MM.1S (cell line): Measurements from ENCODE around the gene GARNL3.

Experiments
- DNase-seq: peaks from one replicate; pipeline ENCODE4 v3.0.0-alpha.2; 2015
- H2AFZ ChIP-seq: fragments of 300-600 bp; sonication (generic); 2 replicates; pipeline ENCODE4 v1.6.0; 2016; ENCODE audit warnings: antibody characterized with exemption, low read length
- H3F3A ChIP-seq: fragments of 300-600 bp; sonication (generic); 2 replicates; pipeline ENCODE4 v1.6.1; 2016; ENCODE audit warnings: mild to moderate bottlenecking, antibody characterized with exemption, low read length, moderate library complexity, mixed read lengths; ENCODE audit not compliant: insufficient read depth
- H3K27ac ChIP-seq: fragments of 300-600 bp; sonication (generic); 2 replicates; pipeline ENCODE4 v1.5.1; 2016; ENCODE audit warnings: mild to moderate bottlenecking, low read length
- H3K27me3 ChIP-seq: fragments of 300-600 bp; sonication (generic); replicated peaks from 2 replicates; pipeline ENCODE4 v1.6.0; 2016; ENCODE audit warnings: low read length; ENCODE audit not compliant: insufficient read depth
- H3K36me3 ChIP-seq: fragments of 300-600 bp; sonication (generic); replicated peaks from 2 replicates; pipeline ENCODE4 v1.6.1; 2016; ENCODE audit warnings: mild to moderate bottlenecking, low read length, mixed read lengths; ENCODE audit not compliant: insufficient read depth
- H3K4me1 ChIP-seq: fragments of 300-600 bp; sonication (generic); 2 replicates; pipeline ENCODE4 v1.6.1; 2016; ENCODE audit warnings: low read length, mixed read lengths
- H3K4me2 ChIP-seq: fragments of 300-600 bp; sonication (generic); 2 replicates; pipeline ENCODE4 v1.6.0; 2016; ENCODE audit warnings: low read depth, low read length
- H3K4me3 ChIP-seq: fragments of 300-600 bp; sonication (generic); 2 replicates; pipeline ENCODE4 v1.5.1; 2016; ENCODE audit warnings: low read length, mixed read lengths
- H3K79me2 ChIP-seq: fragments of 300-600 bp; sonication (generic); 2 replicates; pipeline ENCODE4 v1.6.1; 2016; ENCODE audit warnings: mixed run types, low read length, mixed read lengths
- H3K9ac ChIP-seq: fragments of 300-600 bp; sonication (generic); 2 replicates; pipeline ENCODE4 v1.6.1; 2016; ENCODE audit warnings: low read length, mixed read lengths
- H3K9me2 ChIP-seq: fragments of 300-600 bp; sonication (generic); replicated peaks from 2 replicates; pipeline ENCODE4 v1.6.1; 2016; ENCODE audit warnings: mild to moderate bottlenecking, low read length, mixed read lengths; ENCODE audit not compliant: insufficient read depth
- H3K9me3 ChIP-seq: fragments of 300-600 bp; sonication (generic); replicated peaks from 2 replicates; pipeline ENCODE4 v1.6.1; 2016; ENCODE audit warnings: mild to moderate bottlenecking, low read length, mixed read lengths; ENCODE audit not compliant: insufficient read depth
- H4K20me1 ChIP-seq: fragments of 300-600 bp; sonication (generic); 2 replicates; pipeline ENCODE4 v1.6.1; 2016; ENCODE audit warnings: mild to moderate bottlenecking, low read length, moderate library complexity, mixed read lengths; ENCODE audit not compliant: insufficient read depth
- CTCF ChIP-seq: fragments of 300-600 bp; sonication (generic); IDR thresholded peaks from 2 replicates; pipeline ENCODE4 v1.5.1; 2016; ENCODE audit warnings: antibody characterized with exemption, low read length, mixed read lengths
- EZH2 ChIP-seq: fragments of 300-600 bp; sonication (generic); optimal IDR thresholded peaks from 2 replicates; pipeline ENCODE3; 2017; ENCODE audit warnings: low read depth, mild to moderate bottlenecking, antibody characterized with exemption, low read length, mixed read lengths
- EZH2phosphoT487 ChIP-seq: fragments of 300-600 bp; sonication (generic); IDR thresholded peaks from 2 replicates; pipeline ENCODE4 v1.6.1; 2018; ENCODE audit warnings: antibody characterized with exemption, low read length

The GARNL3 gene

GRCh38 chr9:127269449-127269848 lies 4.9 kb downstream of the GARNL3 start:
- no peaks in the 10 kb centered on the region for H3K27me3 ChIP-seq
- no peaks in the 10 kb centered on the region for H4K20me1 ChIP-seq
- no peaks in the 10 kb centered on the region for H3K4me1 ChIP-seq
- DNase-seq, result no peak
- H3K9ac ChIP-seq, result no peak overlapping the region
- TF ChIP-seq EZH2phosphoT487 (no peak), EZH2 (no peak), CTCF (no peak)
- H3K4me2 ChIP-seq, result no peak overlapping the region
- no peaks in the 10 kb centered on the region for H3K36me3 ChIP-seq
- H3K4me3 ChIP-seq, result no peak overlapping the region
- no peaks in the 10 kb centered on the region for H3K9me3 ChIP-seq
- H3K27ac ChIP-seq, result no peak overlapping the region
- H3K9me2 ChIP-seq, result no peaks in the 10 kb centered on the region
- no peaks in the 10 kb centered on the region for H3F3A ChIP-seq
- H3K79me2 ChIP-seq, result no peaks in the 10 kb centered on the region
- no peak overlapping the region for H2AFZ ChIP-seq

DNA sequence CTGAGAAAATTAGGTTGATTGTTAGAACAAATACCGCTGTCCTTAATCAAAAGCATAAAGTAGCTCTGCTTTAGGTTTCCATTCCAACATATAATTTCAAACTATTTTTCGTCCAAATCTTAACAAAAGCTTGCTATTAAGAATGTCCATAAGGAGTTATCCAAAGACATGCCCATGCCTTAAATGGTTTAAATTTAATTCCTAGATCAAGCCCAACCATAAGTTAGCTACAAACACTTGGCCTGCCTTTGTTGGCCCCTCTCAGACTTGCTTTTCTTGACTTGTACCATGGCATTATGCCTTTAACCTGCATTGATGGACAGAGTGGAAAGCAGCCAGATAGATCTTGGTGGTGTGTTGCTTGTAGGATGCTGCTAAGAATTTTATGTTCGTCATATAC lies 8.8 kb downstream of the GARNL3 start:
- H3K36me3 ChIP-seq, result no peaks in the 10 kb centered on the region
- H4K20me1 ChIP-seq, result no peaks in the 10 kb centered on the region
- no peak overlapping the region for H3K4me3 ChIP-seq
- no peak for DNase-seq
- H2AFZ ChIP-seq, result no peak overlapping the region
- H3K4me1 ChIP-seq, result peaks cover 18% of the 10 kb centered on the region
- H3K27me3 ChIP-seq, result no peaks in the 10 kb centered on the region
- H3K9me3 ChIP-seq, result no peaks in the 10 kb centered on the region
- TF ChIP-seq CTCF, result no peak
- TF ChIP-seq EZH2, result no peak
- no peak for TF ChIP-seq EZH2phosphoT487
- no peaks in the 10 kb centered on the region for H3K9me2 ChIP-seq
- H3K4me2 ChIP-seq, result no peak overlapping the region
- no peak overlapping the region for H3K27ac ChIP-seq
- H3K9ac ChIP-seq, result no peak overlapping the region
- H3K79me2 ChIP-seq, result no peaks in the 10 kb centered on the region
- H3F3A ChIP-seq, result no peaks in the 10 kb centered on the region

GRCh38 chr9:127277099-127277498 lies 12.5 kb downstream of the GARNL3 start:
- no peaks in the 10 kb centered on the region for H3K36me3 ChIP-seq
- no peaks in the 10 kb centered on the region for H3K79me2 ChIP-seq
- no peak overlapping the region for H3K27ac ChIP-seq
- DNase-seq, result no peak
- no peaks in the 10 kb centered on the region for H3K9me2 ChIP-seq
- H2AFZ ChIP-seq, result no peak overlapping the region
- no peaks in the 10 kb centered on the region for H3K27me3 ChIP-seq
- H3K9me3 ChIP-seq, result no peaks in the 10 kb centered on the region
- H4K20me1 ChIP-seq, result no peaks in the 10 kb centered on the region
- no peak overlapping the region for H3K4me2 ChIP-seq
- no peak for TF ChIP-seq EZH2
- TF ChIP-seq CTCF, result no peak
- TF ChIP-seq EZH2phosphoT487, result no peak
- no peaks in the 10 kb centered on the region for H3F3A ChIP-seq
- H3K4me3 ChIP-seq, result no peak overlapping the region
- H3K9ac ChIP-seq, result no peak overlapping the region
- peaks cover 23% of the 10 kb centered on the region for H3K4me1 ChIP-seq
